Neural cell (in vitro differentiated cells): ENCODE measurements around the gene FOLR3. TPM values are rescaled to one million over a fixed set of nuclear protein-coding genes. Genes with fewer than 3 reads are reported as not detected.

ENCODE experiments used
- H2AFZ ChIP-seq: fragments of 200-600, 300-800 bp; sonication (generic), shearing (Covaris generic); 2 replicates; pipeline ENCODE4 v1.6.0; 2014; ENCODE audit warnings: low read depth, mild to moderate bottlenecking, antibody characterized with exemption, low read length, moderate library complexity
- H3F3A ChIP-seq: fragments of 200-600 bp; shearing (Covaris generic); 2 replicates; pipeline ENCODE4 v1.6.1; 2016; ENCODE audit warnings: mild to moderate bottlenecking, moderate library complexity, mixed read lengths, antibody characterized with exemption, low read length; ENCODE audit not compliant: insufficient read depth, poor library complexity, severe bottlenecking
- H3K27ac ChIP-seq: fragments of 200-600, 300-800 bp; sonication (generic), shearing (Covaris generic); 2 replicates; pipeline ENCODE4 v1.5.1; 2014; ENCODE audit warnings: mild to moderate bottlenecking, low read length, moderate library complexity
- H3K27me3 ChIP-seq: fragments of 300-800, 200-600 bp; sonication (generic), shearing (Covaris generic); 2 replicates; pipeline ENCODE4 v1.6.0; 2014; ENCODE audit warnings: mild to moderate bottlenecking, low read depth, low read length, moderate library complexity; ENCODE audit not compliant: insufficient read depth
- H3K36me3 ChIP-seq: fragments of 300-800, 200-600 bp; sonication (generic), shearing (Covaris generic); 2 replicates; pipeline ENCODE4 v1.5.1; 2014; ENCODE audit warnings: mild to moderate bottlenecking, antibody characterized with exemption, low read length, moderate library complexity; ENCODE audit not compliant: insufficient read depth
- H3K4me2 ChIP-seq: fragments of 300-800, 200-600 bp; sonication (generic), shearing (Covaris generic); 2 replicates; pipeline ENCODE4 v1.6.0; 2014; ENCODE audit warnings: mild to moderate bottlenecking, low read length
- H3K4me3 ChIP-seq: fragments of 300-800, 200-600 bp; sonication (generic), shearing (Covaris generic); 2 replicates; pipeline ENCODE4 v1.5.1; 2014; ENCODE audit warnings: mild to moderate bottlenecking, low read length, moderate library complexity
- H3K79me2 ChIP-seq: fragments of 200-600 bp; shearing (Covaris generic); replicated peaks from 2 replicates; pipeline ENCODE4 v1.6.0; 2014; ENCODE audit warnings: mild to moderate bottlenecking, low read length, moderate library complexity; ENCODE audit not compliant: insufficient read depth
- H3K9ac ChIP-seq: fragments of 300-800, 200-600 bp; sonication (generic), shearing (Covaris generic); 2 replicates; pipeline ENCODE4 v1.6.1; 2016; ENCODE audit warnings: mild to moderate bottlenecking, low read length, mixed read lengths
- H3K9me2 ChIP-seq: fragments of 200-600 bp; shearing (Covaris generic); 2 replicates; pipeline ENCODE4 v1.6.1; 2016; ENCODE audit warnings: mild to moderate bottlenecking, low read length, mixed read lengths; ENCODE audit not compliant: insufficient read depth
- H3K9me3 ChIP-seq: fragments of 200-600, 300-800 bp; sonication (generic), shearing (Covaris generic); 2 replicates; pipeline ENCODE4 v1.6.1; 2016; ENCODE audit warnings: mild to moderate bottlenecking, mixed run types, low read length, moderate library complexity, mixed read lengths
- H4K20me1 ChIP-seq: fragments of 200-600 bp; shearing (Covaris generic); 2 replicates; pipeline ENCODE4 v1.6.1; 2016; ENCODE audit warnings: mild to moderate bottlenecking, mixed run types; ENCODE audit not compliant: insufficient read depth
- EP300 ChIP-seq: fragments of 450-650 bp; conservative IDR thresholded peaks from 2 replicates; pipeline ENCODE4 v1.6.1; 2014; ENCODE audit warnings: antibody characterized with exemption, mild to moderate bottlenecking, moderate library complexity; ENCODE audit not compliant: poor library complexity, severe bottlenecking
- EZH2 ChIP-seq: fragments of 200-600, 300-800 bp; shearing (Covaris generic), sonication (generic); IDR thresholded peaks from 2 replicates; pipeline ENCODE4 v1.6.1; 2014; ENCODE audit warnings: antibody characterized with exemption, low read length, borderline replicate concordance, mild to moderate bottlenecking; ENCODE audit not compliant: insufficient read depth, poor library complexity, severe bottlenecking
- MXI1 ChIP-seq: fragments of 450-650 bp; conservative IDR thresholded peaks from 2 replicates; pipeline ENCODE4 v1.6.1; 2014; ENCODE audit warnings: antibody characterized with exemption, mild to moderate bottlenecking; ENCODE audit not compliant: poor library complexity, severe bottlenecking
- POLR2AphosphoS5 ChIP-seq: IDR thresholded peaks from 2 replicates; pipeline ENCODE4 v1.6.1; 2012
- RAD21 ChIP-seq: fragments of 450-650 bp; conservative IDR thresholded peaks from 2 replicates; pipeline ENCODE4 v1.6.1; 2014; ENCODE audit warnings: antibody characterized with exemption, mild to moderate bottlenecking, moderate library complexity
- SMC3 ChIP-seq: fragments of 450-650 bp; conservative IDR thresholded peaks from 2 replicates; pipeline ENCODE4 v1.6.1; 2014; ENCODE audit warnings: antibody characterized with exemption, mild to moderate bottlenecking, moderate library complexity; ENCODE audit not compliant: poor library complexity
- TAF1 ChIP-seq: IDR thresholded peaks from 2 replicates; pipeline ENCODE4 v1.6.1; 2012; ENCODE audit warnings: low read depth
- polyA plus RNA-seq: library from polyadenylated mRNA; depleted of rRNA; stranded (reverse); fragments of >200 nt; gene quantifications from 2 replicates; pipeline ENCODE4 v1.2.3, GENCODE V29; 2014
- TF ChIP-seq, protein P1 (sequence below): fragments of 450-650 bp; IDR thresholded peaks from 2 replicates; pipeline ENCODE4 v1.5.1; 2014; ENCODE audit warnings: antibody characterized with exemption, mild to moderate bottlenecking, moderate library complexity; ENCODE audit not compliant: poor library complexity, severe bottlenecking
- TF ChIP-seq, protein P2 (sequence below): IDR thresholded peaks from 2 replicates; pipeline ENCODE4 v1.6.1; 2012; ENCODE audit warnings: borderline replicate concordance

FOLR3 gene
- polyA plus RNA-seq, 1 donor from 2014 or later: not detected

DNA sequence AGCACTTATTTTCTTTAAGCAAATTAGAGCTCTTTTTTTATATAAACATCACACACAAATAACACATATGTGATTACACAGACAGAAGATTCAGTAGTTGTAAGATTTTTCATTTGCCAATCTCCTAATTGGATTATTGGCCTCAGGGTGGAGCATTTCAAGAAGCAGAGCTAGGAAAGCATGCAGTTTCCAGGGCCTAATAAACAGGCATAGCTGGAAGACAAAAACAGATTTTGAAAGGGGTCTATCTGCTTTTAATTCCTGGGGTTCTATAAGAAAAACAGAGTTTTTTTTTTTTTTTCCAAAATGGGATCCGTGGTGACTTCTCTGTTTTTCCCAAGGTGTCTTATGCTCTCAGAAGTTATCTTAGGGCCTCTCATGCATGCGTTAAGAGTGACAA is 7.6 kb upstream of the FOLR3 start:
- Histone ChIP-seq H3K9ac (no peak overlapping the region), H2AFZ (no peak overlapping the region), H3K79me2 (no peaks in the 10 kb centered on the region), H3K4me3 (no peak overlapping the region), H3K4me2 (no peak overlapping the region), H3K9me2 (no peaks in the 10 kb centered on the region), H4K20me1 (no peaks in the 10 kb centered on the region), H3K27ac (no peak overlapping the region), H3K27me3 (no peaks in the 10 kb centered on the region), H3K9me3 (peaks cover 9% of the 10 kb centered on the region), H3F3A (no peaks in the 10 kb centered on the region), H3K36me3 (no peaks in the 10 kb centered on the region)
- no peak for TF ChIP-seq RAD21
- TF ChIP-seq EP300: no peak
- TF ChIP-seq SMC3: no peak
- TF ChIP-seq, protein P1, sequence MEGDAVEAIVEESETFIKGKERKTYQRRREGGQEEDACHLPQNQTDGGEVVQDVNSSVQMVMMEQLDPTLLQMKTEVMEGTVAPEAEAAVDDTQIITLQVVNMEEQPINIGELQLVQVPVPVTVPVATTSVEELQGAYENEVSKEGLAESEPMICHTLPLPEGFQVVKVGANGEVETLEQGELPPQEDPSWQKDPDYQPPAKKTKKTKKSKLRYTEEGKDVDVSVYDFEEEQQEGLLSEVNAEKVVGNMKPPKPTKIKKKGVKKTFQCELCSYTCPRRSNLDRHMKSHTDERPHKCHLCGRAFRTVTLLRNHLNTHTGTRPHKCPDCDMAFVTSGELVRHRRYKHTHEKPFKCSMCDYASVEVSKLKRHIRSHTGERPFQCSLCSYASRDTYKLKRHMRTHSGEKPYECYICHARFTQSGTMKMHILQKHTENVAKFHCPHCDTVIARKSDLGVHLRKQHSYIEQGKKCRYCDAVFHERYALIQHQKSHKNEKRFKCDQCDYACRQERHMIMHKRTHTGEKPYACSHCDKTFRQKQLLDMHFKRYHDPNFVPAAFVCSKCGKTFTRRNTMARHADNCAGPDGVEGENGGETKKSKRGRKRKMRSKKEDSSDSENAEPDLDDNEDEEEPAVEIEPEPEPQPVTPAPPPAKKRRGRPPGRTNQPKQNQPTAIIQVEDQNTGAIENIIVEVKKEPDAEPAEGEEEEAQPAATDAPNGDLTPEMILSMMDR: no peak
- TF ChIP-seq, protein P2, sequence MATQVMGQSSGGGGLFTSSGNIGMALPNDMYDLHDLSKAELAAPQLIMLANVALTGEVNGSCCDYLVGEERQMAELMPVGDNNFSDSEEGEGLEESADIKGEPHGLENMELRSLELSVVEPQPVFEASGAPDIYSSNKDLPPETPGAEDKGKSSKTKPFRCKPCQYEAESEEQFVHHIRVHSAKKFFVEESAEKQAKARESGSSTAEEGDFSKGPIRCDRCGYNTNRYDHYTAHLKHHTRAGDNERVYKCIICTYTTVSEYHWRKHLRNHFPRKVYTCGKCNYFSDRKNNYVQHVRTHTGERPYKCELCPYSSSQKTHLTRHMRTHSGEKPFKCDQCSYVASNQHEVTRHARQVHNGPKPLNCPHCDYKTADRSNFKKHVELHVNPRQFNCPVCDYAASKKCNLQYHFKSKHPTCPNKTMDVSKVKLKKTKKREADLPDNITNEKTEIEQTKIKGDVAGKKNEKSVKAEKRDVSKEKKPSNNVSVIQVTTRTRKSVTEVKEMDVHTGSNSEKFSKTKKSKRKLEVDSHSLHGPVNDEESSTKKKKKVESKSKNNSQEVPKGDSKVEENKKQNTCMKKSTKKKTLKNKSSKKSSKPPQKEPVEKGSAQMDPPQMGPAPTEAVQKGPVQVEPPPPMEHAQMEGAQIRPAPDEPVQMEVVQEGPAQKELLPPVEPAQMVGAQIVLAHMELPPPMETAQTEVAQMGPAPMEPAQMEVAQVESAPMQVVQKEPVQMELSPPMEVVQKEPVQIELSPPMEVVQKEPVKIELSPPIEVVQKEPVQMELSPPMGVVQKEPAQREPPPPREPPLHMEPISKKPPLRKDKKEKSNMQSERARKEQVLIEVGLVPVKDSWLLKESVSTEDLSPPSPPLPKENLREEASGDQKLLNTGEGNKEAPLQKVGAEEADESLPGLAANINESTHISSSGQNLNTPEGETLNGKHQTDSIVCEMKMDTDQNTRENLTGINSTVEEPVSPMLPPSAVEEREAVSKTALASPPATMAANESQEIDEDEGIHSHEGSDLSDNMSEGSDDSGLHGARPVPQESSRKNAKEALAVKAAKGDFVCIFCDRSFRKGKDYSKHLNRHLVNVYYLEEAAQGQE: no peak
- TF ChIP-seq MXI1: no peak
- TF ChIP-seq POLR2AphosphoS5: no peak
- TF ChIP-seq EZH2: no peak
- TF ChIP-seq TAF1: no peak

DNA sequence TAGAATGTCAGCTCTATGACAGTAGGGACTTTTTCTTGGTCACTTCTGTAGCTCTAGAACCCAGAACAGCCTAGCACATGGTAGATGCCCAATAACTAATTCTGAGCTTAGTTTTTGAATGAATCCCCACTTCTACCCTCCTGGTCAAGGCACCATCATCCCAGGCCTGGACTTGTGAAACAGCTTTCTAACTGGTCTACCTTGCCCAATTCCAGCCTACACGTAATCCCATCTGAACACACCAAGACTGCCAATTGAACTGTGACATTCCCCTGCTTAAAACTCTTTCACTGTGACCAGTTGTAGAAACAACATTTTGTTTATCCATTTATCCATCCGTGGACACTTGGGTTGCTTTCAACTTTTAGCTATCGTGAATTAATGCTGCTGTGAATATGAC is 6.1 kb upstream of the FOLR3 start:
- Histone ChIP-seq H3K4me2 (no peak overlapping the region), H3K27me3 (no peaks in the 10 kb centered on the region), H3K36me3 (no peaks in the 10 kb centered on the region), H3F3A (no peaks in the 10 kb centered on the region), H3K27ac (no peak overlapping the region), H3K9ac (no peak overlapping the region), H2AFZ (no peak overlapping the region), H3K9me3 (peaks cover 9% of the 10 kb centered on the region), H3K79me2 (no peaks in the 10 kb centered on the region), H3K9me2 (no peaks in the 10 kb centered on the region), H3K4me3 (no peak overlapping the region), H4K20me1 (no peaks in the 10 kb centered on the region)
- TF ChIP-seq MXI1 (no peak), EZH2 (no peak), RAD21 (no peak), POLR2AphosphoS5 (no peak), SMC3 (no peak), EP300 (no peak), TAF1 (no peak)
- TF ChIP-seq, protein P2: no peak
- TF ChIP-seq, protein P1: no peak
